GM10847 (cell line): ENCODE results near the gene SLC27A2.

ENCODE experiments used
- POLR2A ChIP-seq: IDR thresholded peaks from 2 replicates; pipeline ENCODE4 v1.6.1; 2011; ENCODE audit not compliant: insufficient read length; ENCODE audit errors: extremely low read depth

The SLC27A2 gene

GRCh38 chr15:50275908-50276307, 93.9 kb downstream of the SLC27A2 start:
- no peak for TF ChIP-seq POLR2A

GRCh38 chr15:50277370-50277769, 95.4 kb downstream of the SLC27A2 start:
- TF ChIP-seq POLR2A, result no peak

GRCh38 chr15:50278496-50278895, 96.5 kb downstream of the SLC27A2 start:
- no peak for TF ChIP-seq POLR2A

- TF ChIP-seq POLR2A, result no peak
Observed at GRCh38 chr15:50280271-50280670, 98.3 kb downstream of the SLC27A2 start.

- no peak for TF ChIP-seq POLR2A
Observed at GRCh38 chr15:50281427-50281826, 99.4 kb downstream of the SLC27A2 start.
